NCI-H1105 treated with DMSO at 0.1 percent for 48 hours (cell line): ENCODE measurements around the gene TDRKH.
A peak's percentile ranks its signal among the peaks of the same experiment; 100 is the strongest.

Experiments
- DNase-seq: peaks from one replicate; lab custom pipeline; 2025; lab: John Stamatoyannopoulos, UW

Gene TDRKH

DNA sequence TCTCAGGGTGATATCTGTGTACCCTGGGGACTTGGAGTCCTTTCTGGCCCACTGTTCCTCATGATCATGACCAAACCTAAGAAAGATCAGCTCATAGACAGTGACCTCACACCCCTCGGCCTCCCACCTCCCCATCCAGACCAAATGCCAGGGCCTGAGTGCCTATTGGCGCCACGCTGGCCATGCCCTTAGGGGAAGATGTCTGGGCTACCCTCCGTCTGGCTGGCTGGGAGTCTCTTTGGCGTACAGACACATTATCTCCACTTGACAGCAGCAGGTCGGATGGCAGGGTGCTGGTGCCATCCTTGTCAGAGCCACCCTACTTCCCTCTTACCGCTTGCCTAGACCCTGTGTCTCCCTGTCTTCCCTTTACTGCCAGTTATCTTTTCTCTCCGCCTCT, 32.9 kb upstream of the TDRKH start:
- DNase-seq, result no peak

DNA sequence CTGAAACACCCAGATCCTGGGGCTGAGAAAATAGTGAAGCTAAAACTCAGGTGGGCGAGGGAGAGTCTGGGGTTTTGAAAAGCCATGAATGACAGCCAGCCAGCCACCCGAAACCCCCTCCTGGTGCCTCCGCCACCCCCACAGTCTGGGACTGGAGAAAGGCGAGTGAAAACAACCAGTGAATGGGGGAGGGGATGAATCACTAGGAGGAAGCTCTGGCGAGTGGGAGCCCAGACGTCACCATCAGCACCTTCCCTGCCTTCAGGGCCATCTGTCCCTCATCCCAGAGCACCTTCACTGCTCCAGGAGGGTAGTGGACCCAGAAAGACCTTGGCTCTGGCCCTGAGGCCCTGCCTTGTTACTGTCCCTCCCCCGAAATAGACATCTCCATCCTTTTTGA, 32.1 kb upstream of the TDRKH start:
- no peak for DNase-seq

DNA sequence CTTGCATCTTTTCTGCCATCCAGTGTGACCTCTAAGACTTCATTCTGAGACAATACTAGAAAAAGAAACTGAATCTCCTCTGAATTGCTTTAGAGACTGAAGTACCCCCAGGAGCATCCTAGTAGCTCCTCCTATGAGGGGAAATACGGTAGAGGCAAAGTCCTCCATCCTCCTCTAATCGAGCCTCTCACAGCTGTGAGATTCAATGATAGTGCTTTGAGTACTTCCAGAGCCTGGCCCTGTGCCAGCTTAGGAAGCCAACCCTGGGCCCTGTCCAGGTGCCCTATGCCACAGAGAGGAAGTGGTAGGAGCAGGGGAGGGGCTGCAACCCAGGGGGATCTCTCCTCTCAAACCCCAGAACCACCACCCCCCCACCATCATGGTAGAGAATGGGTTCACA, 30.6 kb upstream of the TDRKH start:
- DNase-seq, result peak; percentile 89

DNA sequence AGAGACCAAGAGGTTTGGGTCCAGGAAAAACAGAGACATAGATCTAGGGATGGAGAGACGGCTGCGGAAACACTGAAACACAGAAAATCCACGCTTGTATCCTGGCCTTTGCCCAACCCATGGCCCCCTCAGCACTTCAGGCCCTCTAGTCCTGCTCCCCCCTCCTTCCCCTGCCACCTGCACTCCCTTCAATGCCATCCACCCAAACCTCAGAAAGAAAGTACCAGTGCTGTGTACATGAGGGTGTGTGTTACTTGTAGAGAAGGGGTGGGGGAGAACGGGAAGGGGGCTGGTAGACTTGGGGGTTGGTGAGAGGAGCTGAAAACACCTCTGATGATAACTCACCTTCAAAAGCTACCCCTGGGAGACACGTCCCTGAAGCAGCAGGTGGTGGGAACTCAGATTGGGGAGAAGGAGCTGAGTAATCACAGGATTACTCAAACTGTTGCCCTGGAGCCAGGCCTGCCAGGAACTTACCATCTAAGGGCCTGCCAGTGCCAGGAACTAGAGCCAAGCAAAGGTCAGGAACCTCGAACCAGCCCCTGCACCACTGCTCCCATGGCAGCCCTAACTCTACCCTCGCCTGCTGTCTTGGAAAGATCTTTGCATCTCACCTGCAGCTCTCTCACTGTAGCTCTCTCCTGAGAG, 29.8 kb upstream of the TDRKH start:
- no peak for DNase-seq

DNA sequence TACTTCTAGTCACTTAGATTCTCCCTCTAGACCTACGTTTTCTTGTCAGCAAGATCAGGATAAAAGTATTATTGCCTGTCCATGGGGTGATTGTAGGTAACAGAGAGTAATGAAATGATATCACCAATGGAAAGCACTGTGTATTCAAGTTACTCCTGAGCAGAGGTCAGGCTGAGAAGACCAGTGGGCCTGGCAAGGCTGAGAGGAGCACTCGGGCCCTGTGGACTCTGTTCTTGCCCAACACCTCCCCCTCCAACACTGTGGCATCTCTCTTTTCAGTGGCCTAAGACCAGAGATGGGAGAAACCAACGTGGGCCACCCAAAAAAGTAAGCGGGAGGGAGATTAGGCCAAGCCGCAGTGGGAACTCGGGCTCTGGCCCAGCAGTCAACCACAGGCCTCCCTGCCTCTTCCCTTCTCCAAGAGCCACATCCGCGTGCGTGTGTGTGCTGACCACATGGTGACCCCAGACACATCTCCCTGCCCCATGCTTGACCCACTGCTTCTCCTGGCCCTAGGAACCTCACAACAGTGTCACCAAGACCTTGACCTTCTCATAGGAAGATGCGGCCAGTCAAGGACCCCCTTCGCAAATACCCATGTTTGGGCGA, 29.0 kb upstream of the TDRKH start:
- DNase-seq, result no peak

DNA sequence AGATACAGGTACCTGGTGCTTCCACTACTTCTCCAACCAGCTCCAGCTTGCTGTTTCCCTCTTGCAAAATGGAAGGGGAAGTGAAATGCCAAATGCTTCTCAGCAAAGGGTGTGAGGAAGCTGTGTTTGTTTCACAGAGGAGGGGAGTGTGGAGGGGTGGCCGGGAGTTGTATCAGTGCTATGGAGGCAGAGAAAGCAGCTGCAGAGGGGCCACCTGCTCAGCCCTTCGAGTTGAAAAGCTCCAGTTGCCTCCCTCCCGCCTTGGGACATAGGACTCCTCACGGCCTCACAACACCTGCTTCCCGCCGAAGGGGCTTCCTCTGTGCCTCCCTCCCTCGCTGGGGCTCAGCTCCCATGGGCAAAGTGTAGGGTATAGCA, 27.0 kb upstream of the TDRKH start:
- DNase-seq, result no peak

DNA sequence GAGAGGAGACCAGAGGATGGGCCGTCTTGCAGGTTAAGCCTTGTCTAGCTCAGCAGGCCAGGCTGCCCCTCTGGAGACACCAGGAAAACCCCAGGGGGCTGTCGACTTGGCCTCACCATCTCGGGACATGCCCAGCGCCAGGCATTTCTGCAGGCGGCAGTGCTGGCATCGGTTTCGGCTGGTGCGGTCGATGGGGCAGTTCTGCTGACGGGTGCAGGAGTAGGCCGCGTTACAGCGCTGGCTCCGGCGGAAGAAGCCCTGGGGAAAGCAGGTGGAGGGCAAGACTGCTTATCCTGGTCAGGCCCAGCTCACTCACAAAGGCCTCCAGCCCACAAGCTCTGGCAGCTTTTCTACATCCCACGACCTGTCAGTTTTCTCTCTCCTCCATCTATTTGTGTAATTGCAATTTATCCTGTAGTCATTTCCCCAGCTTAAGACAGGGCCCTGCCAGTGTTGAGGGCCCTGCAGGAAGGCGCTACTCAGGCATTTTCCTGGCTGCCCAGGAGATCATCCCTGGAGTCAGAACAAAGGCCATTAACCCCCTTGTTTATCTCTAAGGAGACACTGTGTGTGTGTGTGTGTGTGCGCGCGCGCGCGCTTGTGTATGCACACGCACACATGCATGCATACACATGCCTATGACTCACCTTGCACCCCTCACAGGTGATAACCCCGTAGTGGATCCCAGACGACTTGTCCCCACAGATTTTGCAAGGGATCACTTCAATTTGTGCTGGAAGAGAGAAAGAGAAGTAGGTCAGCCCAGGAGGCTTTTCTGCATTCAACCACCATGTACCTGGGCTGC, 26.4 kb upstream of the TDRKH start:
- no peak for DNase-seq

DNA sequence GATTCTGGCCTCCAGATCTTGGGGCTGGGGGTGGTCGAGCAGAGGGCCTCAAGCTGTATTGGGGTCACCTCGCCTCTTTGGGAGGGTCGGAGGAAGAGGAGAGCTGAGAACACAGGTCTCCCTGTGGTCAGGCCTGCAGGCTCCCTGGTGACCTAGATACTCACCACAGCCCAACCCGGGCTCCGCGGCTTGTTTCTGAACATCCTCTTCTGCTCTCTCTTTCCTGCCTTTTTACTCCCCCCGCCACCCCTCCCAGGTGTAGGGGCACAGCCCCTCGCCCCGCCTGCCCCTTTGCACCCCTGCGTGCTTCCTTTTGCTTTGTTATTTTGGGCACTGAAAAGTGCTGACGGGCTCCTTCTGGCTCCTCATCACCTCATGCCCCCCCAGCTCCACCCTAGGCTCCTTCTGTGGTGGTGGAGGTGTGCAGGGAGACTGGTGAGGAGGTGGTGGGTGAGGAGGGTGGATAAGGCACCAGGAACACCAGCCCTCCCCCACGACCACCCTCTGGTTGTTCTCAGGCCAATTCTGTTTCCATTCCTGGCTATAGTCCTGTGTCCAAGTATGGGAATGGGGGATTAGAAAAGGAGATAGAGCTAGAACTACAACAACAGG, 25.5 kb upstream of the TDRKH start:
- no peak for DNase-seq

DNA sequence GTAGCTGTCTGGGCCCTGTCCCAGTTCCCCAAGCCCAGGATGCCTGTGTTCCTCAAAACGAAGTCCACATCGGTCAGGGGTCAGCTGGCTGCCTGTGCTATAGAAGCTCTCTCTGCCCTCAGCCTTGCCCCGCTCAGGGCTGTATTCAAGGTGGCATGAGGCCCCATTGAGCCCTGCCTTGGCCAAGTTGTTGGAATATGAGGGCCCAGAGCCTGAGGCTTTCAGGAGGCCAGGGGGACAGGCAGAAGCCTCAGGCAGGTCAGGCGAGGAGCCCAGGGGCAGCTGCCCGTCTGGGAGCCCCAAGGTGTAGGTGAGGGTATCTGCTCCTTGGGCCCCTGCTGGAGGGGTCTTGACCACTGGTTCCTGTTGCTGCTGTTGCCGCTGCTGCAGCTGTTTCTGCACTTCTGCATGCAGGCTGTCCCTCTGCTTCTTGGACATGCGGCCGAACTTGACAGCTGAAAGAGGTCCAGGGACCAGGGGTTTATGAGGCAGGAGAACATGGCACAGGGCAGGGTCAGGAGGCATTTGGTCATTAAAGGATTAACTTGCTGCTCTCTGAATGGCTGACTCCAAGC, 24.8 kb upstream of the TDRKH start:
- no peak for DNase-seq

DNA sequence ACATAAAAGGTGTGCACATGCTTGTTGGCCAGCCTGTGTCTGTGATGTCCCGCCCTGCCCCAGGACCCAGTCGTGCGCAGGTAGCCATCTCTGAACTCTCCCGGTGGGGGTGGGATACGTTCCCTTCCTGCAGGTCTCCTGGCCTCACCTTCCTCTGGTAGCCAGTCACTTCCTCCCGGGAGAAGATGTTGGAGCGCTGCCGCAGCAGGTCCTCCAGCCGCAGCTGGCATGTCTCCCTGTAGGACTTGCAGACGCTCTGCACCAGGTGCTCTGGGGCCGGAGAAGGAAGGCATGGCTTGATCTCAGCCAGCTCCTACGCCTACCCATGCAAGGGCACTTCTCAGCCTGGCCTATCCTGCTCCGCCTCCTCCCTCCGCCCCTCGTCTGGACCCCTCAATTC, 24.1 kb upstream of the TDRKH start:
- no peak for DNase-seq

DNA sequence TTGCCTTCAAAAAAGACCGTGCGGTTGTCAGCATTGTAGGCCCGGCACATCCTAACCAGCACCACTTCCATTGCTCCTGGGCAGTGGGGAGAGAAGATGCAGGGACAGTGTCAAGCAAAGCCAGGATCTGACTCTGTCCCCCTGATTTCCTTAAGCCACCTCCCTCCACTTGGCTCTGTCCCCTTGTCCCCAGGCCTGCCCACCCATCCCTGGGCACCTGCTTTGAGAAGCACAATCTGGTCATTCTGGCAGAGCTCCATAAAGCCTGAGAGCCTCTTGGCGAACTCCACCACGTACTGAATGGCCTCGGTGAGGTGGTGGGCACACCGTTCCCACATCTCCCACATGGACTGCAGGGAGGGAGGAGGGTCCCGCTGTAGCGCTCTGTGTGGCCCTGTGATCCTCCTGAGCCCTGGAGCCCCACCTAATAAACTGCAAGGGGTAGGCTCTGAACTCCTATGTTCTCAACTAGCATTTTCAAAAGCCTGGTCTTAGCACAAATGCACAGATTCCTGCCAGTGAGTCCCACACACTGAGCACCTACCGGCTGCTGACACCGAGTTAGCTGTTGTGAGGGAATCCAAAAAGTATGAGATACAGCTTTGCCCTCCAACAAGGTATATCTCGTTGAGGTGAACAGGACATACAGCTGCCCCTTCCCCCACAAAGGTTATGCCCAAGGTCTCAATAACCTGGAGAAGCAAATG, 23.1 kb upstream of the TDRKH start:
- no peak for DNase-seq

DNA sequence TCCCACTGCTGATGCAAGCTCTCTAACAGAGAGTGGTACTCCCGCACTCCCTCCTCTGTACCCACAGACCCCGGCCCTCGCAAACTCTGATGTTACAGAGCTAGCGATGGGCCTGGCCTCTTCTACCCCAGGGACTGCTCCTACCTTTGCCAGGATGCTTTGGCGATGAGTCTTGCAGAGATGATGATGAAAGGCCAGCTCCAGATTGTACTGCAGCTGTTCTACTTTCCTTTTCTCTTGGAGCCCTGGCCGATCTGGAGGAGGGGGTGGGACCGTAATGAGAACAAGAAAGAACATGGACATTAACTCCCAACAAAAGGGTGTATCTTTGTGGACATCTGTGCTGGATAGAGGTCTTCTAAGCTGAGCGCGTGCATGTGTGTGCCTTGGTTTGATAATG, 20.9 kb upstream of the TDRKH start:
- DNase-seq, result no peak

DNA sequence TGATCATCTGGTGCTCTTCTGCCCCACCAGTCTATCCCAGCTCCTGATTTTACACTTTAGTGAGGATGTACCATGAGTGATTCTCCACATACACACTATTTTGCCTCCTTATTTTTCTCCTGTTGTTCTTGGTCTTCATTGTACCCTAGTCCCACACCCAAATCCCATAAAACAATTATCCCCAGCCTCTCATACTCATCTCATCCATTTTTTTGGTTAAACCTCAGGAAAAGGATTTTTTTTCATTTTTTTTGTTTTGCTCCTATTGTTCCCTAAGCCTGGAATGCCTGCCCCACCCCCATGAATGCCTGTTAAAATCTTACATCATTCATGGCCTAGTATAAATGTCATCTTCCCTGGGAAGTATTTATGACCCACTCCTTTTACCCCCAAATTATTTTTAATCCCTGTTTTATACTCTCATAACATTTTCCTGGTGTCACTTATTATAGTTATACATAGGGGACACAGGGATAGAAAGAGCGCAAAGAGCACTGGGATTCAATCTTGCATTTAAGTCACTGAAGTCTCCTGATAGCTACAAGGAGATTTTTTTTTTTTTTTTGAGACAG, 19.8 kb upstream of the TDRKH start:
- DNase-seq, result no peak

DNA sequence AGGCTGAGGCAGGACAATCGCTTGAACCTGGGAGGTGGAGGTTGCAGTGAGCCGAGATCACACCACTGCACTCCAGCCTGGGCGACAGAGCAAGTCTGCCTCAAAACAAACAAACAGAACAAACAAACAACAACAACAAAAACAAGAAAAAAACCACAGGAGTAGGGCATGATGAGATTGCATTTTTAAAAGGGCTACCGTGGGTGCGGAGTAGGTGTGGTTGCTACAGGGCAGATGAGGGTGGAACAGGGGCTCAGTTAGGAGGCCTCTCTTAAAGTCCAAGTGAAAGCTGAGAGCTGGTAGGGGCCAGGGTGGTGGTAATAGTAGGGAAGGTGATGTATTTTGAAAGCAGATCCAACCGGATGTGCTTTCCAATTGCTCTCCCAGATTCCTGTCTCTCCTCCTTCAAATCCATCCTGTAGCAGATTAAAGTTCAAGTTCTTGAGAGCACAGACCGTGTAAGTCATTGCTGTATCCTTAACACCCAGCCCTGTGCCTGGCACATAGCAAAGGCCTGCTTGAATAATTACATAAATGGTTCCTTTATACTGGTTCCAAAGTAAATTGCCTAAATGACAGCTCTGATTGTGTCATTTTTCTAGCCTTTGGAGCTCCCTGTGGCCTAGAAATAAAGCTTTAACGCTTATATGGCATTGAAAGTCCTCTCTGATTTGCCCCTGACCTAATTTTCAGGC, 19.1 kb upstream of the TDRKH start:
- DNase-seq, result no peak

DNA sequence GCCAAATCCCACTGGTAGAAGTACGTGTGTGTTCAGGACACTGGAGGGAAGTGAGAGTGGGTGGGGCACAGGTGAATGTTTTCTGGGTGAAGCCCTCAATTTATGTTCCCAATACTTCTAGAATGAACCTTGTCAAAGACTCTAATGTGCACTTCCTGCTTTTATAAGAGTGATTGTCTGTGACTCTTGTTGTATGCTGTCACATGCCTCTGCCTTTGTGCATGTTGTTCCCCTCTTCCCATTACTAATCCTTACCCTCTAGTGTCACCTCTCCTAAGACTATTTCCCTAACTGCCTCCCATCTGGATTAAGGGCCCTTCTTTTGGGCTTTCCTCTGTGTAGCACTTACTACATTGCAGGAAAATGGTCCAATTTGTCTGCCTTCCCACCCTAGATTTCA, 17.5 kb upstream of the TDRKH start:
- no peak for DNase-seq

DNA sequence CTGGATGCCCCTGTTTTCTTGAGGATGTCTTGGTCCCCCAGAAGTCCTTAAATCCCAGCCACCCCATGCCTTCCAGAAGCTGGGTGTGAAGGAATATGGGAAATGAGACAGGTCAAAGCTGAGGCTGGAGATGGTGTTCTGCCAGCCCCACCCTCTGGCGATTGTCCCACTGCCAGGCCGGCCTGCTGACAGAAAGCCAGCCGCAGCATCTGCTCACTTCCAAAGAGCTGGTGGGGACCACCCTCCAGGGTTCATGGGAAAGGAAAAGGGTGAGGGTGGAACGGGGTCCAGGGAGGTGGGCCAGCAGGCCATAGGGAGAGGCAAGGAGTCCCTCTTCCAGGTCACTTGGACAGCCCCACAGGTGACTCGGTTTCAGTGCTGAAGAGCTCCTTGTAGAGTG, 16.8 kb upstream of the TDRKH start:
- no peak for DNase-seq

DNA sequence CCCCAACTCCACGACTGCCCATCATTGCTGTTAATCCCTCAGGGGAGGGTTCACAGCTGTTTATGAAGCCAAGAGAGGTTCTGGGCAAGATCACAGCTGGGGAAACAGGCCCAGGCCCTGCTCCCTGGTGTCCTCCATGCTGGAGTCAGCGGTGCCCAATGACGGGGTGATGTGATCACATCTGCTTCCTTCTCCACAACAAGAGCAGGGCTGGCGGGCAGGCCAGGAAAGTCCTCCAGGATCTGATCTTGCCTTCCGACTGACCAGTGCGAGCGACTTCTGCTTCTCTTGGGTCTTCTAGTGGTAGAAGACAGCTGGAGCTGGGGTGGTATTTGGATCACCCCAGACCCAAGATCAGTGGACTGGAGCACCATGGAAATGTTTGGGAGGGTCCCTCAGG, 15.9 kb upstream of the TDRKH start:
- no peak for DNase-seq

DNA sequence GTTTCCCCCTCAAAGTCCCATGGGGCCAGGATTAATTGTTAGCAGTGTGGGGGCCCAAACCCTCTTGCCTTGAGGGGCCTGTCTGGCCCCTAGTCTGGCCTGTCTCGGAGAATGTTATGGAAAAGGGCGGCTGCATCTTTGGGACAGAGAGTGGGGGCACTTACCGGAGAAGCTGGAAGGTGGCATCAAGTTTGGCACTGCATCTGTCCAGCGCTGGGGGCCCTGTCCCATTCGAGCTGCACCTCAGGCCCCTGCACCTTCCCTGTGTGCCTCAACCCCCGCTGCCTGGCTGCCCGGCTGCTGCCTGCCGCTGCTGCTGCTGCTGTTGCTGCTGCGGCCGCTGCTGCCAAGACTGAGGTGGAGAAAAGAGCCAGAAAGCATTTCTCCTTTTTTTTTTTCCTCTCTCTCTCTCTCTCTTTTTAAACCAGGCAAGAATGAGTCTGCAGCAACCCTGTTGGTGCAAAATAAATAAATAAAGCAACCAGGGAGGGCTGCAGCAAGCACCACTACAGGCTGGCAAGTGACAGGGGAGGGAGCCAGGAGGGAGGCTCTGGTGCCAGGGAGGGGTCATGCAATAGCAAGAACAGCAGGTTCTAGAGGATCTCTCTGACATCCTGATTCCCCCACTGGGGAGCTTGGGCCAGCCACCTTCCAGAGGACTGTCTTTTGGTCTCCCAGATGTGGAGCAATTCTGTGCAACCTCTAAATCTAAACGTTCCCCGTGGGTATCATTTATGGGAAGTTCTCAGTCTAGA, 14.9 kb upstream of the TDRKH start, which contains the start of gene LINGO4:
TSS of gene LINGO4 (minus strand) at position 354 of the 755 bp plus-strand sequence. CDS start 2,715 bp downstream, outside the sequence.
- DNase-seq, result no peak

DNA sequence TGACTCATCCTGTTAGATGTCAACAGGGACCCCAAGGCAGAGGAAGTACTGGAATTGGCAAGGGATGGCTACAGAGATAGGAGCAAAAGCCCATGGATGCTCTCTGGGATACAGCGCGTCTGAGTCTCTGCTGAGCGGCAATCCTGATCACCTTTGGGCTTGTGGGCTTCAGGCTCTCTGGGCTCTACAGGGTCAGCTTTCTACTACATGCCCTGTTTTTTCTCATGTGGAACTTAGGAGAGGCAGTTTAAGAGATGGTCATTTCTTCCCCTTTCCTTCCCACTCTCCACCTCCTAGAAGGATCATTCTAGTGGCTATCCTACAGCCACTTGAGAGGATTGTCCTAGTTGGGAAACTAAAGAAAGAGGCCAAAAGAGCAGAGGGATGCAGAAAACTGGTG, 13.6 kb upstream of the TDRKH start:
- DNase-seq, result no peak

DNA sequence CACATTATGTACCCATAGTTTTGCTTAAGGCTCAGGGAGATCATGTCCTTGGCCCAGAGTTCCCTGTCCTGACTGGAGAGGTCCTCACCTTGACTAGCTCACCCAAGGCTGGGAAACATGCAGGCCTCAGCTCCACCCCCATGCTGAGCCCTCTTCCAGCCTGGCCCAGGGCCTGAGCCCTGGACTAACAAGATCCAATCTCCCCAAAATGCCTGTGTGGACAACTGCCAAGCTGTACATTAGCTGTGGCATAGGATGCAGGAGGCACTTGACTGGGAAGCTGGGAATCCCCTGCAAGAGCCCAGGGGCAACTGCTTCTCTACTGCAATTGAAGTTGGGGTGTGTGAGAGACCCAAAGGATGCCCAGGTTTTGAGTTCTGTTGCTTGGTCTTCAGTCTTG, 12.9 kb upstream of the TDRKH start:
- DNase-seq, result no peak
